Ureter (tissue), 1 donor: Measurements from ENCODE around the gene TBC1D23. TPM values are rescaled to one million over a fixed set of nuclear protein-coding genes. Genes with fewer than 3 reads are reported as not detected.
"Not testable (repeated sequence)": the region's sequence is repeated elsewhere in the genome, so short reads cannot be mapped to it uniquely, and the experiment has no call there.

Experiments
- DNase-seq: peaks from one replicate; pipeline ENCODE4 v3.0.0-alpha.2; 2020; ENCODE audit warnings: low spot score
- total RNA-seq: library from RNA; stranded (reverse); gene quantifications from one replicate; pipeline ENCODE4 v1.2.4, GENCODE V29; 2023
- donor health status: DM: yes; HTN: yes; CAD: no.

TBC1D23 gene
- 44.7 TPM for total RNA-seq

GRCh38 chr3:100260685-100261484 lies at the start of gene TBC1D23:
TBC1D23 (plus strand) TSS chr3:100260992; CDS start chr3:100261019, 27 bp downstream.
- peak; percentile 98 for DNase-seq

- DNase-seq, result no peak
Measured at GRCh38 chr3:100213891-100214573, 46.8 kb upstream of the TBC1D23 start.

- no peak for DNase-seq
Measured at GRCh38 chr3:100214574-100214964, 46.2 kb upstream of the TBC1D23 start.

GRCh38 chr3:100216713-100217112 lies 44.1 kb upstream of the TBC1D23 start:
- DNase-seq, result no peak

GRCh38 chr3:100221159-100221558 lies 39.6 kb upstream of the TBC1D23 start:
- no peak for DNase-seq

- no peak for DNase-seq
Measured at GRCh38 chr3:100225193-100225592, 35.6 kb upstream of the TBC1D23 start.

- DNase-seq, result no peak
Measured at GRCh38 chr3:100225883-100226282, 34.9 kb upstream of the TBC1D23 start.

GRCh38 chr3:100226712-100227429 lies 33.9 kb upstream of the TBC1D23 start:
- DNase-seq, result no peak

GRCh38 chr3:100227511-100227921 lies 33.3 kb upstream of the TBC1D23 start:
- no peak for DNase-seq

GRCh38 chr3:100228247-100228646 lies 32.5 kb upstream of the TBC1D23 start:
- no peak for DNase-seq

- not testable (repeated sequence) for DNase-seq
Measured at GRCh38 chr3:100229188-100229587, 31.6 kb upstream of the TBC1D23 start.

GRCh38 chr3:100230710-100231109 lies 30.1 kb upstream of the TBC1D23 start:
- no peak for DNase-seq

- no peak for DNase-seq
Measured at GRCh38 chr3:100231668-100232067, 29.1 kb upstream of the TBC1D23 start.

- no peak for DNase-seq
Measured at GRCh38 chr3:100234364-100234763, 26.4 kb upstream of the TBC1D23 start.

- no peak for DNase-seq
Measured at GRCh38 chr3:100238599-100238998, 22.2 kb upstream of the TBC1D23 start.

GRCh38 chr3:100242471-100242870 lies 18.3 kb upstream of the TBC1D23 start:
- not testable (repeated sequence) for DNase-seq

- DNase-seq, result no peak
Measured at GRCh38 chr3:100244264-100244663, 16.5 kb upstream of the TBC1D23 start.

- DNase-seq, result no peak
Measured at GRCh38 chr3:100245136-100245535, 15.7 kb upstream of the TBC1D23 start.

GRCh38 chr3:100245927-100246326 lies 14.9 kb upstream of the TBC1D23 start:
- DNase-seq, result no peak

GRCh38 chr3:100246999-100247398 lies 13.8 kb upstream of the TBC1D23 start:
- no peak for DNase-seq

GRCh38 chr3:100252001-100252400 lies 8.8 kb upstream of the TBC1D23 start:
- no peak for DNase-seq

GRCh38 chr3:100254168-100254777 lies 6.5 kb upstream of the TBC1D23 start:
- DNase-seq, result peak; percentile 49
